DMS53 treated with DMSO at 0.1 percent for 48 hours (cell line): ENCODE measurements around the gene CFP.

Source experiments
- DNase-seq: peaks from one replicate; lab custom pipeline; 2025; ENCODE audit not compliant: unreplicated experiment; lab: John Stamatoyannopoulos, UW

The CFP gene

GRCh38 chrX:47638816-47639215 is 9.1 kb upstream of the CFP start:
- no peak for DNase-seq

GRCh38 chrX:47637546-47638195 is 7.9 kb upstream of the CFP start:
- no peak for DNase-seq

GRCh38 chrX:47634871-47635575 is 5.3 kb upstream of the CFP start:
- DNase-seq, result no peak

- no peak for DNase-seq
Measured at GRCh38 chrX:47633689-47634590, 4.2 kb upstream of the CFP start.

- no peak for DNase-seq
Measured at GRCh38 chrX:47632666-47633065, 2.9 kb upstream of the CFP start.

GRCh38 chrX:47631676-47632075 is 1.9 kb upstream of the CFP start:
- no peak for DNase-seq

GRCh38 chrX:47628982-47629381 is 748 bp downstream of the CFP start:
- no peak for DNase-seq

- DNase-seq, result no peak
Measured at GRCh38 chrX:47625365-47625764, 4.4 kb downstream of the CFP start.

GRCh38 chrX:47623540-47624027 is 6.1 kb downstream of the CFP start:
- DNase-seq, result peak; percentile 64

GRCh38 chrX:47621851-47622250 is 7.9 kb downstream of the CFP start:
- no peak for DNase-seq

- no peak for DNase-seq
Measured at GRCh38 chrX:47620303-47620685, 9.4 kb downstream of the CFP start.

- peak; percentile 30 for DNase-seq
Measured at GRCh38 chrX:47619486-47620302, 10.0 kb downstream of the CFP start, which contains the start of gene SYN1. Gene SYN1 (minus strand): TSS chrX:47619857. CDS start chrX:47619728, 129 bp downstream.

- no peak for DNase-seq
Measured at GRCh38 chrX:47618923-47619485, 10.7 kb downstream of the CFP start.

GRCh38 chrX:47614618-47615017 is 15.1 kb downstream of the CFP start:
- DNase-seq, result no peak

- no peak for DNase-seq
Measured at GRCh38 chrX:47613082-47613481, 16.6 kb downstream of the CFP start.

GRCh38 chrX:47612418-47612817 is 17.3 kb downstream of the CFP start:
- no peak for DNase-seq

GRCh38 chrX:47611926-47612325 is 17.8 kb downstream of the CFP start:
- DNase-seq, result no peak

- DNase-seq, result no peak
Measured at GRCh38 chrX:47611489-47611888, 18.2 kb downstream of the CFP start.

GRCh38 chrX:47610511-47610910 is 19.2 kb downstream of the CFP start:
- DNase-seq, result no peak

- DNase-seq, result no peak
Measured at GRCh38 chrX:47608130-47608810, 21.5 kb downstream of the CFP start.
